Measurements from ENCODE around the gene ESR2. TPM values are rescaled to one million over a fixed set of nuclear protein-coding genes. Genes with fewer than 3 reads are reported as not detected.
"Not testable (repeated sequence)": the region's sequence is repeated elsewhere in the genome, so short reads cannot be mapped to it uniquely, and the experiment has no call there.

ESR2 gene
- total and polyA plus RNA-seq, 4 donors = 0.01 to 0.28 (median 0.09) TPM

DNA sequence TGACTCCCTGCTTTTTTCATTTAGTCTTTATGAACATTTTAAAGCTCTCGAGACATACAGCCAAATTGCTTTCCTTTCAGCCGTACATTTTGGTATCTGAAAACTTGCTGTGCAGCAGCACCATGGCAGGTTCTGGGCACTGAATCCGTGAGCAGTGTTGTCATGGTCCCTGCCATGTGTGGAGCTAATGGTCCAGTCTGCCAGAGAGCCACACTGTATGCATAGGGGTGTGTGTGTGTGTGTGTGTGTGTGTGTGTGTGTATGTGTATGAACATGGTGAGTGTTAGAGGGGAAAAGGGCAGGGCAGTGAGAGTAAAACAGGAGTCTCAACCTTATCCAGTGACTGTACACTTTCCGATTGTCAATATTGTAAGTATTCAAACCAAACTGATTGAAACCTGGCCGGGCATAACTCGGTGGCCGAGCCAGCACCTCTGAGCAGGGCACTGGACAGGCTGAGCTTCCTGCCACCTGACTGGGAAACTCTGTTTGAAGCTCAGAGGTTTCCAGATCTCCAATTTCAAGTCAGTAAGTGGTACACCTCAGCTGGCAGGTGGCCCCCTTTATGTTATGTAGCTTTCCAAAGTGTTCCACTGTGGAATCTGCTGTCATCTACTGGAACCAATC, 110.0 kb downstream of the ESR2 start:
- H3K4me3 ChIP-seq (ENCODE audit: low read depth in 1 of 3, low read length in 3 of 3) = no peak overlapping the region
- H3K4me1 ChIP-seq (ENCODE audit: control insufficient read depth in 4 of 4, insufficient read depth in 4 of 4, low read length in 3 of 4) = no peaks in the 10 kb centered on the region
- WGBS = 97% methylated on average over 7 of the region's 7 CpGs
- no peak overlapping the region for H3K9ac ChIP-seq (ENCODE audit: low read depth in 1 of 2, low read length in 2 of 2)
- no peaks in the 10 kb centered on the region for H3K9me3 ChIP-seq (ENCODE audit: control insufficient read depth in 4 of 4, low read length in 3 of 4)
- no peak overlapping the region for H3K27ac ChIP-seq (ENCODE audit: low read depth in 1 of 2, low read length in 2 of 2)
- H3K27me3 ChIP-seq (ENCODE audit: control insufficient read depth in 4 of 4, insufficient read depth in 4 of 4, low read length in 3 of 4) = no peaks in the 10 kb centered on the region
- TF ChIP-seq EGR1 (IDR thresholded peaks at IDR 0.05; ENCODE audit: low read depth in 2 of 2) (no peak), YY1 (IDR thresholded peaks at IDR 0.05) (no peak), RXRA (IDR thresholded peaks at IDR 0.05) (no peak), HNF4G (IDR thresholded peaks at IDR 0.05) (no peak), FOXA1 (IDR thresholded peaks at IDR 0.05) (no peak), NR2F2 (IDR thresholded peaks at IDR 0.05) (no peak)
- TF ChIP-seq, protein P1, sequence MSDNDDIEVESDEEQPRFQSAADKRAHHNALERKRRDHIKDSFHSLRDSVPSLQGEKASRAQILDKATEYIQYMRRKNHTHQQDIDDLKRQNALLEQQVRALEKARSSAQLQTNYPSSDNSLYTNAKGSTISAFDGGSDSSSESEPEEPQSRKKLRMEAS (IDR thresholded peaks at IDR 0.05) = no peak
- peaks cover 15 to 42% (median 38%) of the 10 kb centered on the region in 4 donors for H3K36me3 ChIP-seq (ENCODE audit: control insufficient read depth in 4 of 4, insufficient read depth in 3 of 4, low read depth in 1 of 4, low read length in 3 of 4)
- no peak for DNase-seq (ENCODE audit: low spot score)

DNA sequence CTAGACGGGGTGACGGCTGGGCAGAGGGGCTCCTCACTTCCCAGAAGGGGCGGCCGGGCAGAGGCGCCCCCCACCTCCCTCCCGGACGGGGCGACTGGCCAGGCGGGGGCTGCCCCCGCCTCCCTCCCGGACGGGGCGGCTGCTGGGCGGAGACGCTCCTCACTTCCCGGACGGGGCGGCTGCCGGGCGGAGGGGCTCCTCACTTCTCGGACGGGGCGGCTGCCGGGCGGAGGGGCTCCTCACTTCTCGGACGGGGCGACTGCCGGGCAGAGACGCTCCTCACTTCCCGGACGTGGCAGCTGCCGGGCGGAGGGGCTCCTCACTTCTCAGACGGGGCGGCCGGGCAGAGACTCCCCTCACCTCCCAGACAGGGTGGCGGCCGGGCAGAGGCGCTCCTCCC, 111.3 kb downstream of the ESR2 start:
- H3K9ac ChIP-seq (ENCODE audit: low read depth in 1 of 2, low read length in 2 of 2); DNase-seq (ENCODE audit: low spot score); H3K27ac ChIP-seq (ENCODE audit: low read depth in 1 of 2, low read length in 2 of 2); H3K4me3 ChIP-seq (ENCODE audit: low read depth in 1 of 3, low read length in 3 of 3); H3K27me3 ChIP-seq (ENCODE audit: control insufficient read depth in 4 of 4, insufficient read depth in 4 of 4, low read length in 3 of 4); H3K4me1 ChIP-seq (ENCODE audit: control insufficient read depth in 4 of 4, insufficient read depth in 4 of 4, low read length in 3 of 4); H3K9me3 ChIP-seq (ENCODE audit: control insufficient read depth in 4 of 4, low read length in 3 of 4): not testable (repeated sequence)
- peaks cover 14 to 42% (median 38%) of the 10 kb centered on the region in 4 donors for H3K36me3 ChIP-seq (ENCODE audit: control insufficient read depth in 4 of 4, insufficient read depth in 3 of 4, low read depth in 1 of 4, low read length in 3 of 4)
- WGBS = 98% methylated on average over 40 of the region's 40 CpGs

DNA sequence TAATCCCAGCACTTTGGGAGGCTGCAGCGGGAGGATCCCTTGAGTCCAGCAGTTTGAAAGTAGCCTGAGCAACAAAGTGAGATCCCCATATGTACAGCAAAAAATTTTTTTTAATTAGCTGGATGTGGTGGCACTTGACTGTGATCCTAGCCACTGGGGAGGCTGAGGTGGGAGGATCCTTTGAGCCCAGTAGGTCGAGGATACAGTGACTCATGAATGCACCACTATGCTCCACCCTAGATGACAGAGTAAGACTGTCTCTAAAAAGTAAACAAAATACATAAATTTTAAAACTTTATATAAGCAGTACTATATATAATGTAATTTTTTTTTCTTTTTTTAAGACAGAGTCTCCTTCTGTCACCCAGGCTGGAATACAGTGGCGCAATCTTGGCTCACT, 115.4 kb downstream of the ESR2 start:
- Histone ChIP-seq H3K9ac (ENCODE audit: low read depth in 1 of 2, low read length in 2 of 2) (no peak overlapping the region), H3K27ac (ENCODE audit: low read depth in 1 of 2, low read length in 2 of 2) (no peak overlapping the region), H3K9me3 (ENCODE audit: control insufficient read depth in 4 of 4, low read length in 3 of 4) (no peaks in the 10 kb centered on the region), H3K36me3 (ENCODE audit: control insufficient read depth in 4 of 4, insufficient read depth in 3 of 4, low read depth in 1 of 4, low read length in 3 of 4) (peaks cover 7 to 50% (median 40%) of the 10 kb centered on the region in 4 donors), H3K27me3 (ENCODE audit: control insufficient read depth in 4 of 4, insufficient read depth in 4 of 4, low read length in 3 of 4) (no peaks in the 10 kb centered on the region), H3K4me1 (ENCODE audit: control insufficient read depth in 4 of 4, insufficient read depth in 4 of 4, low read length in 3 of 4) (no peaks in the 10 kb centered on the region), H3K4me3 (ENCODE audit: low read depth in 1 of 3, low read length in 3 of 3) (no peak overlapping the region)
- DNase-seq (ENCODE audit: low spot score) = no peak
- no peak for TF ChIP-seq FOXA1 (IDR thresholded peaks at IDR 0.05)
- TF ChIP-seq, protein P2, sequence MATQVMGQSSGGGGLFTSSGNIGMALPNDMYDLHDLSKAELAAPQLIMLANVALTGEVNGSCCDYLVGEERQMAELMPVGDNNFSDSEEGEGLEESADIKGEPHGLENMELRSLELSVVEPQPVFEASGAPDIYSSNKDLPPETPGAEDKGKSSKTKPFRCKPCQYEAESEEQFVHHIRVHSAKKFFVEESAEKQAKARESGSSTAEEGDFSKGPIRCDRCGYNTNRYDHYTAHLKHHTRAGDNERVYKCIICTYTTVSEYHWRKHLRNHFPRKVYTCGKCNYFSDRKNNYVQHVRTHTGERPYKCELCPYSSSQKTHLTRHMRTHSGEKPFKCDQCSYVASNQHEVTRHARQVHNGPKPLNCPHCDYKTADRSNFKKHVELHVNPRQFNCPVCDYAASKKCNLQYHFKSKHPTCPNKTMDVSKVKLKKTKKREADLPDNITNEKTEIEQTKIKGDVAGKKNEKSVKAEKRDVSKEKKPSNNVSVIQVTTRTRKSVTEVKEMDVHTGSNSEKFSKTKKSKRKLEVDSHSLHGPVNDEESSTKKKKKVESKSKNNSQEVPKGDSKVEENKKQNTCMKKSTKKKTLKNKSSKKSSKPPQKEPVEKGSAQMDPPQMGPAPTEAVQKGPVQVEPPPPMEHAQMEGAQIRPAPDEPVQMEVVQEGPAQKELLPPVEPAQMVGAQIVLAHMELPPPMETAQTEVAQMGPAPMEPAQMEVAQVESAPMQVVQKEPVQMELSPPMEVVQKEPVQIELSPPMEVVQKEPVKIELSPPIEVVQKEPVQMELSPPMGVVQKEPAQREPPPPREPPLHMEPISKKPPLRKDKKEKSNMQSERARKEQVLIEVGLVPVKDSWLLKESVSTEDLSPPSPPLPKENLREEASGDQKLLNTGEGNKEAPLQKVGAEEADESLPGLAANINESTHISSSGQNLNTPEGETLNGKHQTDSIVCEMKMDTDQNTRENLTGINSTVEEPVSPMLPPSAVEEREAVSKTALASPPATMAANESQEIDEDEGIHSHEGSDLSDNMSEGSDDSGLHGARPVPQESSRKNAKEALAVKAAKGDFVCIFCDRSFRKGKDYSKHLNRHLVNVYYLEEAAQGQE (IDR thresholded peaks at IDR 0.05) = no peak
- no peak for TF ChIP-seq RXRA (IDR thresholded peaks at IDR 0.05)
- no peak for TF ChIP-seq JUND (IDR thresholded peaks at IDR 0.05)
- TF ChIP-seq RAD21 (IDR thresholded peaks at IDR 0.05) = no peak
- TF ChIP-seq, protein P3, sequence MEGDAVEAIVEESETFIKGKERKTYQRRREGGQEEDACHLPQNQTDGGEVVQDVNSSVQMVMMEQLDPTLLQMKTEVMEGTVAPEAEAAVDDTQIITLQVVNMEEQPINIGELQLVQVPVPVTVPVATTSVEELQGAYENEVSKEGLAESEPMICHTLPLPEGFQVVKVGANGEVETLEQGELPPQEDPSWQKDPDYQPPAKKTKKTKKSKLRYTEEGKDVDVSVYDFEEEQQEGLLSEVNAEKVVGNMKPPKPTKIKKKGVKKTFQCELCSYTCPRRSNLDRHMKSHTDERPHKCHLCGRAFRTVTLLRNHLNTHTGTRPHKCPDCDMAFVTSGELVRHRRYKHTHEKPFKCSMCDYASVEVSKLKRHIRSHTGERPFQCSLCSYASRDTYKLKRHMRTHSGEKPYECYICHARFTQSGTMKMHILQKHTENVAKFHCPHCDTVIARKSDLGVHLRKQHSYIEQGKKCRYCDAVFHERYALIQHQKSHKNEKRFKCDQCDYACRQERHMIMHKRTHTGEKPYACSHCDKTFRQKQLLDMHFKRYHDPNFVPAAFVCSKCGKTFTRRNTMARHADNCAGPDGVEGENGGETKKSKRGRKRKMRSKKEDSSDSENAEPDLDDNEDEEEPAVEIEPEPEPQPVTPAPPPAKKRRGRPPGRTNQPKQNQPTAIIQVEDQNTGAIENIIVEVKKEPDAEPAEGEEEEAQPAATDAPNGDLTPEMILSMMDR (IDR thresholded peaks at IDR 0.05; ENCODE audit: low read depth, low read length, missing input control) = no peak
- no peak for TF ChIP-seq HNF4G (IDR thresholded peaks at IDR 0.05)
- TF ChIP-seq, protein P1 (IDR thresholded peaks at IDR 0.05) = no peak
- TF ChIP-seq, protein P4, sequence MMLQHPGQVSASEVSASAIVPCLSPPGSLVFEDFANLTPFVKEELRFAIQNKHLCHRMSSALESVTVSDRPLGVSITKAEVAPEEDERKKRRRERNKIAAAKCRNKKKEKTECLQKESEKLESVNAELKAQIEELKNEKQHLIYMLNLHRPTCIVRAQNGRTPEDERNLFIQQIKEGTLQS (IDR thresholded peaks at IDR 0.05) = no peak
- 96% methylated on average over 3 of the region's 3 CpGs for WGBS

Data from liver (tissue), 9 donors.